ENCODE measurements around the gene ANKRD39. TPM values are rescaled to one million over a fixed set of nuclear protein-coding genes. Genes with fewer than 3 reads are reported as not detected.

Gene ANKRD39
- total and polyA plus RNA-seq, 2 donors (not counting 1 experiment from before 2014, with no cell fraction given), result 5.3 to 5.8 TPM

GRCh38 chr2:96883306-96883705 lies 25.5 kb upstream of the ANKRD39 start:
- H3K27me3 ChIP-seq (ENCODE audit: control insufficient read depth, insufficient read depth, low read length), result peaks cover 12% of the 10 kb centered on the region
- no peak overlapping the region for H3K4me2 ChIP-seq (ENCODE audit: extremely low read depth, insufficient read depth, low read length)
- no peak overlapping the region for H2AFZ ChIP-seq (ENCODE audit: low read length)
- H3K36me3 ChIP-seq (ENCODE audit: control insufficient read depth, insufficient read depth, low read length), result no peaks in the 10 kb centered on the region
- no peaks in the 10 kb centered on the region for H4K20me1 ChIP-seq (ENCODE audit: control insufficient read depth, extremely low read depth, insufficient read depth, low read length)
- H3K4me3 ChIP-seq (replicated peaks in 1 of 4; ENCODE audit: control extremely low read depth in 1 of 4, insufficient read depth in 1 of 4, low read depth in 3 of 4, low read length in 4 of 4), result no peak overlapping the region
- H3K9ac ChIP-seq (ENCODE audit: insufficient read depth, low read length), result no peak overlapping the region
- DNase-seq (ENCODE audit: low read depth in 2 of 2), result no peak
- H3K4me1 ChIP-seq (ENCODE audit: control insufficient read depth, extremely low read depth, insufficient read depth, low read length), result no peaks in the 10 kb centered on the region
- TF ChIP-seq CTCF (conservative IDR thresholded peaks at IDR 0.05 in 1 of 2, IDR thresholded peaks at IDR 0.05 in 1 of 2; ENCODE audit: low read depth in 1 of 2, low read length in 2 of 2) (no peak), EZH2 (IDR thresholded peaks at IDR 0.05; ENCODE audit: low read length, missing control alignments) (no peak)
- no peaks in the 10 kb centered on the region for H3K9me3 ChIP-seq (ENCODE audit: control insufficient read depth, insufficient read depth, low read depth, low read length)
- no peak overlapping the region for H3K27ac ChIP-seq (ENCODE audit: insufficient read depth, low read length)
- H3K79me2 ChIP-seq (ENCODE audit: control insufficient read depth, insufficient read depth, low read length), result no peaks in the 10 kb centered on the region

DNA sequence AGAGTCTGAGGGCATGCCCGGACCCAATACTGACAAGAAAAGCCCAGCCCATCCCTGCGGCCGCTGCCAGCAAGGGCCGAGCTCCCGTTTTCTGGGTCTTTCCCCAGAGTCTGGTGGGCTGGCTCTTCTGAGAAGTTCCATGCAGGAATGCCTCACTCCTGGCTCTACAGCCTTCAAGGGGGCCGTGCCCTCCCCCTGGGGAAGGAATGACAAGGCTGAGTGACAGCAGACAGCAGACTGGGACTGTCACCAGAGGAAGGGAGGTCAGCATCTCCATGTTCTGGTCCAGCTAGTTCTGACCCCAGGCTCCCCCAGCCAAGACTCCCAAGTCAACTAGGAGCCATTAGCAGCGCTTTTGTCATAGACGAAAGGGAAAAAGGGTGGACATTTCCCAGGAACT lies 25.1 kb upstream of the ANKRD39 start:
- no peak overlapping the region for H3K4me3 ChIP-seq (replicated peaks in 1 of 4; ENCODE audit: control extremely low read depth in 1 of 4, insufficient read depth in 1 of 4, low read depth in 3 of 4, low read length in 4 of 4)

DNA sequence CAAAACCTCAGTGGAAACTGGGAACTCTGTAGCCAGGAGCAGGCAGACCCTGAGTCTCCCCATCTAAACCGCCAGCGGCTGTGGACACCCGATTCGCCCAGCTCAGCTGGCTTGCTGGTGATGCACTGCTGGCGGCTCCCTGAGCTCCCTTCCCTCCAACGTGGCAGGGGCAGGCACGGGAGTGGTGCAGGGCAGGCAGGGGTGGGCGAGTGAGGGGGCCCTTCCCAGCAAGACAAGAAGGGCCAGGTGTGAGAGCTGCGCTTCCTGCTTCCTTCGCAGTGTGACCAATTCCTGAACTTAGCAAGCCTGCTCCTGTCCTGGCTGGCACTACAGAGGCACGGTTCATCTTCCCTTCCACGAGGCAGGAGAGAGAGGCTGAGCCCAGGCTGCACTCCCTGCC lies 24.4 kb upstream of the ANKRD39 start:
- H3K9ac ChIP-seq (ENCODE audit: insufficient read depth, low read length), result no peak overlapping the region
- no peaks in the 10 kb centered on the region for H3K4me1 ChIP-seq (ENCODE audit: control insufficient read depth, extremely low read depth, insufficient read depth, low read length)
- H4K20me1 ChIP-seq (ENCODE audit: control insufficient read depth, extremely low read depth, insufficient read depth, low read length), result no peaks in the 10 kb centered on the region
- no peak for DNase-seq (ENCODE audit: low read depth in 2 of 2)
- no peak overlapping the region for H3K27ac ChIP-seq (ENCODE audit: insufficient read depth, low read length)
- H3K4me2 ChIP-seq (ENCODE audit: extremely low read depth, insufficient read depth, low read length), result no peak overlapping the region
- peaks cover 12% of the 10 kb centered on the region for H3K27me3 ChIP-seq (ENCODE audit: control insufficient read depth, insufficient read depth, low read length)
- no peaks in the 10 kb centered on the region for H3K36me3 ChIP-seq (ENCODE audit: control insufficient read depth, insufficient read depth, low read length)
- no peak overlapping the region for H3K4me3 ChIP-seq (replicated peaks in 1 of 4; ENCODE audit: control extremely low read depth in 1 of 4, insufficient read depth in 1 of 4, low read depth in 3 of 4, low read length in 4 of 4)
- H2AFZ ChIP-seq (ENCODE audit: low read length), result no peak overlapping the region
- no peaks in the 10 kb centered on the region for H3K79me2 ChIP-seq (ENCODE audit: control insufficient read depth, insufficient read depth, low read length)
- TF ChIP-seq CTCF (conservative IDR thresholded peaks at IDR 0.05 in 1 of 2, IDR thresholded peaks at IDR 0.05 in 1 of 2; ENCODE audit: low read depth in 1 of 2, low read length in 2 of 2), result no peak
- TF ChIP-seq EZH2 (IDR thresholded peaks at IDR 0.05; ENCODE audit: low read length, missing control alignments), result no peak
- H3K9me3 ChIP-seq (ENCODE audit: control insufficient read depth, insufficient read depth, low read depth, low read length), result no peaks in the 10 kb centered on the region

More for the DNA sequence above, 25.1 kb upstream of the ANKRD39 start:
- no peaks in the 10 kb centered on the region for H3K4me1 ChIP-seq (ENCODE audit: control insufficient read depth, extremely low read depth, insufficient read depth, low read length)
- no peaks in the 10 kb centered on the region for H3K79me2 ChIP-seq (ENCODE audit: control insufficient read depth, insufficient read depth, low read length)
- H3K9ac ChIP-seq (ENCODE audit: insufficient read depth, low read length), result no peak overlapping the region
- TF ChIP-seq EZH2 (IDR thresholded peaks at IDR 0.05; ENCODE audit: low read length, missing control alignments) (no peak), CTCF (conservative IDR thresholded peaks at IDR 0.05 in 1 of 2, IDR thresholded peaks at IDR 0.05 in 1 of 2; ENCODE audit: low read depth in 1 of 2, low read length in 2 of 2) (no peak)
- no peak overlapping the region for H3K4me2 ChIP-seq (ENCODE audit: extremely low read depth, insufficient read depth, low read length)
- no peaks in the 10 kb centered on the region for H3K9me3 ChIP-seq (ENCODE audit: control insufficient read depth, insufficient read depth, low read depth, low read length)
- no peak for DNase-seq (ENCODE audit: low read depth in 2 of 2)
- no peaks in the 10 kb centered on the region for H3K36me3 ChIP-seq (ENCODE audit: control insufficient read depth, insufficient read depth, low read length)
- H4K20me1 ChIP-seq (ENCODE audit: control insufficient read depth, extremely low read depth, insufficient read depth, low read length), result no peaks in the 10 kb centered on the region
- H3K27ac ChIP-seq (ENCODE audit: insufficient read depth, low read length), result no peak overlapping the region
- no peak overlapping the region for H2AFZ ChIP-seq (ENCODE audit: low read length)
- H3K27me3 ChIP-seq (ENCODE audit: control insufficient read depth, insufficient read depth, low read length), result peaks cover 12% of the 10 kb centered on the region

Measured in fibroblast of lung (primary cell).